Midbrain (tissue), 1 donor: ENCODE results near the gene ARFGEF3.
"Not testable (repeated sequence)": the region's sequence is repeated elsewhere in the genome, so short reads cannot be mapped to it uniquely, and the experiment has no call there.

Source experiments
- DNase-seq: peaks from one replicate; lab custom pipeline; 2025; lab: John Stamatoyannopoulos, UW

The ARFGEF3 gene

GRCh38 chr6:138347864-138348263, 186.1 kb downstream of the ARFGEF3 start:
- DNase-seq = no peak

DNA sequence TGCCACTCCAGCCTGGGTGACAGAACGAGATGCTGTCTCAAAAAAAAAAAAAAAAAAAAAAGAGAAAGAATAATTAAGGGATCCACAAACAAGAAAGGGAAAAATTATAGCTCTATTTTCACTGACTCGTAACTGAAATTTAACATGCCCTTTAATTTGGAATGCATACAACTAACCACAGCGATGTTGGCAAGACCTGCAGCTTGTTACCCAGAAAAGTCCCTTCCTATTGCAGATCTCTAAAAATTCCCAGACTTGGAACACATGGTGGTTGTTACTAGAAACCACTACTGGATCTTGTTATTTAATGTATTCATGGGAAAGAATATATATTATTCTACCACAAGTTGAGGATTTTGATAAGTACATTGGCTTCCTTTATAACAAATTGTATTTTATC, 188.2 kb downstream of the ARFGEF3 start:
- no peak for DNase-seq

DNA sequence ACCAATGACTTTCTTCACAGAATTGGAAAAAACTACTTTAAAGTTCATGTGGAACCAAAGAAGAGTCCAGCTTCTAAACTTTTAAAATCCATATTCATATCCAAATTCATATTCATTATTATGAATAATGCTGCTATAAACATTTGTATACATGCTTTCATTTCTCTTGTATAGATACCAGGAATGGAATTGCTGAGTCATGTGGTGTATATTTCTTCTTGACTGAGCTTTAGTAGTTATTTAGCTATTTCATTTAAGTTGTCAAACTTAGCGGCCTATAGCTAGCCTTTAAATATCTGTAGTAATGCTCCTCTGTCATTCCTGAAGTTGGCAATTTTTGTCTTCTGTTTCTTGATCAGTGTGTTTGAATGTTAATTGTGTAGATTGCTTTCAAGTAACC, 196.2 kb downstream of the ARFGEF3 start:
- DNase-seq = no peak

DNA sequence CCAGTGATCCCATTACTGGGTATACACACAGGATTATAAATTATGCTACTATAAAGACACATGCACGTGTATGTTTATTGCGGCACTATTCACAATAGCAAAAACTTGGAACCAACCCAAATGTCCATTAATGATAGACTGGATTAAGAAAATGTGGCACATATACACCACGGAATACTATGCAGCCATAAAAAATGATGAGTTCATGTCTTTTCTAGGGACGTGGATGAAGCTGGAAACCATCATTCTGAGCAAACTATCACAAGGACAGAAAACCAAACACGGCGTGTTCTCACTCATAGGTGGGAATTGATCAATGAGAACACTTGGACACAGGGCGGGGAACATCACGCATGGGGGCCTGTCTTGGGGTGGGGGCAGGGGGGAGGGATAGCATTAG, 206.9 kb downstream of the ARFGEF3 start:
- DNase-seq = not testable (repeated sequence)

- no peak for DNase-seq
Observed at GRCh38 chr6:138370631-138371451, 209.1 kb downstream of the ARFGEF3 start.

DNA sequence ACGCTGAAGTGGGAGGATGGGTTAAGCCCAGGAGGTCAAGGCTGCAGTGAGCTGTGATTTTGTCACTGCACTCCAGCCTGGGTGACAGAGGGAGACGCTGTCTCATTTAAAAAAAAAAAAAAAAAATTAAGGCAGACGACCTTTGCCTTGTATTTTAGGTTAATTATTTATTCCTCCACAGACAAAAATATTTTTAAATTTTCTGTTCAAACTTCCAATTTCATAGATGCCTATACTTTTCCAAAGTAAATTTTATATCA, 209.6 kb downstream of the ARFGEF3 start:
- DNase-seq = no peak

- DNase-seq = no peak
Observed at GRCh38 chr6:138371720-138372119, 210.0 kb downstream of the ARFGEF3 start.

GRCh38 chr6:138372711-138373463, 211.1 kb downstream of the ARFGEF3 start:
- DNase-seq = no peak

DNA sequence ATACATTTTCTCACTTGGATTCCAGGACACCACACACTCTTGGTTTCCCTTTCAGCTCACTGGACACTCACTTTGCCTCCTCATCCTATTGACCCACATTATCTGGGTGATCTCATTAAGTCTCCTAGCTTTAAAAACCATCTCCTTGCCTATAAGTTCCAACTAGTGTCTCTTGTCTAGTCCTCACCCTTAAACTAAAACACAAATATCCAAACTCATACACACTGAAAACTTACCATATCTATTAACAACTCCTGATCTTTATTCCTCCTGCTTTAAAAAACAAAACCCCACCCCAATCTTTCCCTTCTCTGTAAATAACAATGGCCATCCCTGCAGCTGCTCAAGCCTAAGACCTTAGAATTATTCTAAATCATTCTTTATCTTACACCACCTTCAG, 212.5 kb downstream of the ARFGEF3 start:
- no peak for DNase-seq

DNA sequence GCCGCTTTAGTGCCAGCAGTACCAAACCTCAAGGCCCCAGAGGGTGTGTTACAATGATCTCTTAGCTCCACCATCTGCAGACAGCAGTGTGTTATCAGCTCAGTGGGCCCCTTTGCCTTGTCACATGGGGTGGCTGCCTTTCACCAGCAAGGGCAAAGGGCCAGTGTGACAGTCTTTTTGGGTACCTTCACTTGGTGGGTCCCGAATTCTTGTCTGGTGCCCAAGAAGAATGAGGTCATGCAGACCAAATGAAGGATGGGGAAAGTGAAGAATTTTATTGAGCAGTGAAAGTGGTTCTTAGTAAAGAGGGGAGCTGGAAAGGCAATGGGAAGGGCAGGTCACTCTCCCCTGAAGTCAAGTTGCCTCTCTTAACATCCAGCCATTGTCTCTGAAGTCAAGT, 213.1 kb downstream of the ARFGEF3 start:
- DNase-seq = no peak

DNA sequence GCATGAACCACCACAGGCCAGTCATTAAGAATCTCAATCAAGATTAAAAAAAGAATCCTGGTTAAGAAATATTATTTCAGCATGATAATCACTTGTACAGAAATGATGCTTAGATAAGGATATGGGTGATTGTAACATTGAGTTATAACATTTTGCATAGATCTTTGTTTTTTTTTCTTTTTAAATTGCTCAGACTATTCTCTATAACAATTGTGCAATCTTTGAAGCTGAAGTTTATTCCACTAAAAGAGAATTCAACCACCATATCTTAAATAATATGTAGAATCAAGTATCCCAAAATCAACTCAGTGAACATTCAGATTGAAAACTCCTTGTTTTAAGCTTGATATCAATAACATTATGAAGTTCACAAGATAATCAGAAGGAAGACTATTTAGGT, 215.3 kb downstream of the ARFGEF3 start:
- no peak for DNase-seq

GRCh38 chr6:138377844-138378243, 216.1 kb downstream of the ARFGEF3 start, which contains the start of gene SMIM28:
SMIM28 (plus strand) TSS chr6:138377905; CDS start chr6:138378073, 168 bp downstream.
- no peak for DNase-seq

DNA sequence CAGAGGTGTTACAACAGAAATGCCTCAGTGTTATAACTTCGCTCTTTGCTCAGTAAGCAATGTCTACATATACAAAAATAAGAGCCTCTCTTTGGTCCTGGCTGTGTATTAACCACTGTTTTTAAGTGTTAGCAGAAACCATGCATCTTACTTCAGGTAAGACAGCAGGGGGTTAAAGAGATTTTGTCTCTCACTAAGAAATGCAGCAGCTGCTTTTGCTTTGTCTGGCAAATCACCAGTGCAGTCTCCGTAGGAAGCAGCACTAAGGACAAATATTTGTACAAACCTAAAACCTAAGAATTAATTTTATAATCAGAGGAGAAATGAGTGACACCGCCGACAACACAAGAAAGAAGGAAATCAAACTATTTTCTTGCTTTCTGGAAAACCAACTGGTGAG, 216.7 kb downstream of the ARFGEF3 start:
- DNase-seq = no peak

- DNase-seq = no peak
Observed at GRCh38 chr6:138382498-138383265, 220.9 kb downstream of the ARFGEF3 start.

DNA sequence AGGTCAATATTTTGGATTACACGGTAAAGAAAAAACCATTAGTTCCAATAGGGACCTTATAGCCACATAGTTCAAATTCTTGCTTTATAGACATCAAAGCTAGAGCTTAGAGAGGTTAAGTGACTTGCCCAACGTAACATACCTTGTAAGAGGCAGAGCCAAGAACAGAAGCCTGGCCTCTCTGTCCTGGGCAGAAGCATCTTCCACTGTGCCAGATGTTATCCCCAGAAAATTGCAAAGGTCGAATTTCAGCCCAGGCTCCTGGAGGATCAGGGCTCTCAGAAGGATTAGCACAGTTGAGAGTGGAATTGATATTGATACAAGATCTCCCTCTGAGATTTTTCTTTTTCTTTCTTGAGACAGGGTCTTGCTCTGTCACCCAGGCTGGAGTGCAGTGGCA, 222.0 kb downstream of the ARFGEF3 start:
- DNase-seq = no peak

- DNase-seq = no peak
Observed at GRCh38 chr6:138386897-138387296, 225.2 kb downstream of the ARFGEF3 start.

DNA sequence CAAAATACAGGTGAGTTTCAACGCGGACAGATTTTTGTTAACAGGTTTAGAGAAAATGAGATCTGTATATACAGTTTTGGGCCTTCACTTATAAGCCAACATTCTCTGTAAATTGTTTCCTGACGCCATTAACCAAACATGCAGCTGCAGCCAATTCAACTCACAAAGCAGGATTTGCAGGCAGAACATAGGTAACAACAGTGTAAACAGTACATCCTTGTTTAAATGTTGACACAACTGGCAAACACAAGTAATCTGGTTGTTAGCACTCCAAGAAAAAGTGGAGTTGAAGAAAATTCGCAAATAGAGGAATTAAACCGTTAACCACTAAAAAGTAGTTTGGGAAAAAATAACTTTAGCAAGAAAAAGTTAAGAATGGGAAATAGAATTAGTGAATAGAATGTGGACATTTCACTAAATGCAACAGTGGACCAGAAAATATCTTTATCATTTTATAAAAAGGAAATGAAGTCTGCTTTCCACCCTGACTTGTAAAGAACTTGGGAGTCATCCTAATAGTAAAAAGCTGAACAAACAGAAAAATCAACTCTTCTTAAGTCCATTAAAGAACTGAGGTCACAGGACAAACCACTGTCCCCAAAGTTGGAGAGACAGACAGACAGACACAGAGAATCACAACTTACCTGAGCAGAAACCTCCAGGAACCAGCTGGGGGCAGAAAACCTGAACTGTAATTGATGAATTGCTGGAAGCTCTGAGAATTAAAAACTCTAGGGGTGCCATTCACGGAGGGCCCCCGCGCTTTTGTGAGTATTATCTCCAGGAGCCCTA, 226.0 kb downstream of the ARFGEF3 start:
- DNase-seq = no peak

GRCh38 chr6:138389551-138389950, 227.8 kb downstream of the ARFGEF3 start:
- DNase-seq = no peak
